ENCODE measurements around the gene PAX5.

DNA sequence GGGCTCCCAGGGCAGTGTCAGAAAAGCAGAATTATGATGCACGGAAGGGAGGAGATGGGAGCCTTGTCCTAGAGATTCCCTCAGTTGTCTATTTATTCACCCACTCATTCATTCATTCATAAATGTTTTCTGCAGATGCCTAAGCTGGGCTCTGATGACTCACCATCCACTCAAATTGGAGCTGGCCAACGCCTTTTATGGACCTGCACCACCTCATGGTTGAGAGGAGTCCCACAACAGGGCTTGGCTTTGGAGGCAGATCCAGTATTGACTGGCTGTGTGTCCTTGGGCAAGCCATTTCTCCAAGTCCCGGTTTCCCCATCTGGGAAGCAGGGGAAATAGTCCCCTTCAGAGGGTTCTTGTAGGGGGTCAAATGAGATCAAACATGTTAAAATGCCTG lies 233.6 kb downstream of the PAX5 start:
- no peak for TF ChIP-seq ZFX (IDR thresholded peaks at IDR 0.05; ENCODE audit: borderline replicate concordance)
- TF ChIP-seq, protein P1, sequence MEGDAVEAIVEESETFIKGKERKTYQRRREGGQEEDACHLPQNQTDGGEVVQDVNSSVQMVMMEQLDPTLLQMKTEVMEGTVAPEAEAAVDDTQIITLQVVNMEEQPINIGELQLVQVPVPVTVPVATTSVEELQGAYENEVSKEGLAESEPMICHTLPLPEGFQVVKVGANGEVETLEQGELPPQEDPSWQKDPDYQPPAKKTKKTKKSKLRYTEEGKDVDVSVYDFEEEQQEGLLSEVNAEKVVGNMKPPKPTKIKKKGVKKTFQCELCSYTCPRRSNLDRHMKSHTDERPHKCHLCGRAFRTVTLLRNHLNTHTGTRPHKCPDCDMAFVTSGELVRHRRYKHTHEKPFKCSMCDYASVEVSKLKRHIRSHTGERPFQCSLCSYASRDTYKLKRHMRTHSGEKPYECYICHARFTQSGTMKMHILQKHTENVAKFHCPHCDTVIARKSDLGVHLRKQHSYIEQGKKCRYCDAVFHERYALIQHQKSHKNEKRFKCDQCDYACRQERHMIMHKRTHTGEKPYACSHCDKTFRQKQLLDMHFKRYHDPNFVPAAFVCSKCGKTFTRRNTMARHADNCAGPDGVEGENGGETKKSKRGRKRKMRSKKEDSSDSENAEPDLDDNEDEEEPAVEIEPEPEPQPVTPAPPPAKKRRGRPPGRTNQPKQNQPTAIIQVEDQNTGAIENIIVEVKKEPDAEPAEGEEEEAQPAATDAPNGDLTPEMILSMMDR (IDR thresholded peaks at IDR 0.05) = no peak
